Kidney epithelial cell (primary cell): ENCODE data around the gene ZNF486. TPM values are rescaled to one million over a fixed set of nuclear protein-coding genes. Genes with fewer than 3 reads are reported as not detected.

Source experiments
- DNase-seq: peaks from one replicate; pipeline ENCODE4 v3.0.0-alpha.2; 2010; ENCODE audit warnings: low read depth
- H3K27me3 ChIP-seq: 2 replicates; pipeline ENCODE4 v1.6.0; 2011; ENCODE audit warnings: low read length; ENCODE audit not compliant: control insufficient read depth, insufficient read depth
- H3K36me3 ChIP-seq: 2 replicates; pipeline ENCODE4 v1.5.1; 2011; ENCODE audit warnings: low read length; ENCODE audit not compliant: control insufficient read depth, insufficient read depth
- H3K4me3 ChIP-seq: 2 replicates; pipeline ENCODE4 v1.5.1; 2011; ENCODE audit warnings: low read depth, mild to moderate bottlenecking, control low read depth, low read length
- total RNA-seq: library from RNA; depleted of rRNA; stranded (reverse); fragments of >200 nt; gene quantifications from 2 replicates; pipeline ENCODE4 v1.2.3, GENCODE V29; 2015
- TF ChIP-seq, protein P1 (sequence below): IDR thresholded peaks from 2 replicates; pipeline ENCODE4 v1.5.1; 2011; ENCODE audit warnings: mild to moderate bottlenecking, moderate library complexity, low read length, control low read depth, inconsistent platforms; ENCODE audit not compliant: insufficient read depth, poor library complexity, severe bottlenecking

The ZNF486 gene
- total RNA-seq, 1 donor from 2014 or later = 24.6 TPM

DNA sequence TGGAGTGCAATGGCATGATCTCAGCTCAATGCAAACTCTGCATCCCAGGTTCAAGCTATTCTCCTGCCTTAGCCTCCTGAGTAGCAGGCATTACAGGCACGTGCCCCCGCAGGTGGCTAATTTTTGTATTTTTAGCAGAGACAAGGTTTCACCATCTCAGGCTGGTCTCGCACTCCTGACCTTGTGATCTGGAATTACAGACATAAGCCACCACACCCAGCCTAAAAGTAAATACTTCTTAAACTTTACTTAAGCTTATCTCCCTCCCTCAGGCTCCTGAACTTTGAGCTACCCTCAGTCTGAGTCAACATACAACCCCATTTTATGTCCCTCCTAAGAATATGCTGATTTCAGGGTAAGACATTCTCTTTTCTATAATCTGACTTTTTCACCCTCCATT, 66.1 kb downstream of the ZNF486 start:
- Histone ChIP-seq H3K36me3 (no peaks in the 10 kb centered on the region), H3K4me3 (no peak overlapping the region), H3K27me3 (no peaks in the 10 kb centered on the region)
- TF ChIP-seq, protein P1, sequence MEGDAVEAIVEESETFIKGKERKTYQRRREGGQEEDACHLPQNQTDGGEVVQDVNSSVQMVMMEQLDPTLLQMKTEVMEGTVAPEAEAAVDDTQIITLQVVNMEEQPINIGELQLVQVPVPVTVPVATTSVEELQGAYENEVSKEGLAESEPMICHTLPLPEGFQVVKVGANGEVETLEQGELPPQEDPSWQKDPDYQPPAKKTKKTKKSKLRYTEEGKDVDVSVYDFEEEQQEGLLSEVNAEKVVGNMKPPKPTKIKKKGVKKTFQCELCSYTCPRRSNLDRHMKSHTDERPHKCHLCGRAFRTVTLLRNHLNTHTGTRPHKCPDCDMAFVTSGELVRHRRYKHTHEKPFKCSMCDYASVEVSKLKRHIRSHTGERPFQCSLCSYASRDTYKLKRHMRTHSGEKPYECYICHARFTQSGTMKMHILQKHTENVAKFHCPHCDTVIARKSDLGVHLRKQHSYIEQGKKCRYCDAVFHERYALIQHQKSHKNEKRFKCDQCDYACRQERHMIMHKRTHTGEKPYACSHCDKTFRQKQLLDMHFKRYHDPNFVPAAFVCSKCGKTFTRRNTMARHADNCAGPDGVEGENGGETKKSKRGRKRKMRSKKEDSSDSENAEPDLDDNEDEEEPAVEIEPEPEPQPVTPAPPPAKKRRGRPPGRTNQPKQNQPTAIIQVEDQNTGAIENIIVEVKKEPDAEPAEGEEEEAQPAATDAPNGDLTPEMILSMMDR = no peak
- DNase-seq = no peak

DNA sequence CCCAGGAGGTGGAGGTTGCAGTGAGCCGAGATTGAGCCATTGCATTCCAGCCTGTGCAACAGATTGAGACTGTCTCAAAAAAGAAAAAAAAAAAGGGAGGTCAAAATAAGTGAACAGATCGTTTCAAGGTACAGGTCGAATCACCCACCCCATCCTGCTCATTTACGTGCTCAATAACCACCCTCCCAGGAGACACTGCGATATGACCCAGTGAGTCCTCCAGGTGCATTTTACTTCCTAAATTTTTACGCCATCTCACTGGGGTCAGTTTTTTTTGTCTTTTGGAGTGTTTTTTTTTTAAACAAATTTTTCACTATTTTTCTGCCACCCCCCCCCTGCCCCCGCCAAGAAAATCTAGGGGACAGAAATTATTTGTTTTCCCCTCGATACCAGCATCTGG, 68.1 kb downstream of the ZNF486 start:
- no peak for DNase-seq
- TF ChIP-seq, protein P1 = no peak
- Histone ChIP-seq H3K4me3 (no peak overlapping the region), H3K27me3 (no peaks in the 10 kb centered on the region), H3K36me3 (no peaks in the 10 kb centered on the region)

DNA sequence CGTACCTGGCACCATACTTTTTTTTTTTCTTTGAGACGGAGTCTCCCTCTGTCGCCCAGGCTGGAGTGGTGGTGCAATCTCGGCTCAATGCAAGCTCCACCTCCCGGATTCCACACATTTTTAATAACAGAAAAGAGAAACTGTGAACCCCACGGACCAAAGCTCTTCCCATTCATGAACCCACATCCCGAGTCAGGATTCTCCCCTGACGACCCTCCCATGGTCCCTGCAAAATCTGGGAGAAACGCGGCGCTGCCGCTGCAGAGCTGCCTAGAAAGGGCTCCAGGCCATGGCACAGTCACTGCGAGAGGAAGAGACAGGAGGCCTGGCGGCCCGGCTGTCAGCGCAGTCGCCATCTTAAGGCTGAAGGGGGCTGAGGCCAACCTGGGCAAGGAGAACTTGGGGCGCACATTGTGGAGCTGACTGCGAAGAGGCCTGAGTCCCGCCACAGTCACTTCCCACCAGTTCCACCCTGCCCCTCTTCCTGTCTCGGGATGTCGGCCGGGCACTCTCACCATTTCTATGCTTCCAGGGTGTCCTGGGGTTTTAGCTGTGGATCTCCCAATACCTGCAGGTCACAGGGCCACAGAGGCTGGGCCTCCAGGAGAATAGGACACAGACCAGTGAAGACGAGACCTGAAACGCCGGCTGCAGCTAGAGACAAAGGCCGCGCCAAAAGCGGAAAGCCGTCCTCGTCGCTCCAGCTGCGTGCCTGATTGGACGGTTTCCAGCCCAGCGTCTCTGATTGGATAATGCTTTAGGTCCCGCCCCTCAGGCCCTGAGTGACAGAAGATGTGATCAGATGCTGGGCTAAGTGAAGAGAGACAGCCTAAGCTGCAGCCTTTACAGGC, 71.0 kb downstream of the ZNF486 start:
- TF ChIP-seq, protein P1 = no peak

DNA sequence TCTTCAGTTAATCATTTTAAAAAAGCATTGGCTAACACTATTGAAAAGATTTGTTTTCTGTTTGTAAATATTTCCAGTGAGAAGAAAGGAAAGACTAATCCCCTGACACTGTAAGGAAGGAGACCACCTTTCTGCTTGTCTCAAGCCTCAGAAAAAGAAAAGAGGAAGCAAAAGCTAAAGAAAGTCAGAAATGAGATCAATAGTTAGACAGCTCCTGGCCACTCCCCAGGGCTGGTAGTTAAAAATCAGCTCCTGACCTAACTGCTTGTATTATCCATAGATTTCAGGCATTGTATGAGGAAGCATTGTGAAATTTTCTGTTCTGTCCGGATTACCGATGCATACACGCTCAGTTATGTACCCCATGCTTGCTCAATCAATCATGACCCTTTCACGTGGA, 76.6 kb downstream of the ZNF486 start:
- Histone ChIP-seq H3K4me3 (no peak overlapping the region), H3K27me3 (no peaks in the 10 kb centered on the region), H3K36me3 (no peaks in the 10 kb centered on the region)
- no peak for DNase-seq
- TF ChIP-seq, protein P1 = no peak

More for the DNA sequence above, 71.0 kb downstream of the ZNF486 start:
- Histone ChIP-seq H3K36me3 (no peaks in the 10 kb centered on the region), H3K27me3 (no peaks in the 10 kb centered on the region), H3K4me3 (peak overlapping the region; percentile 58)
- peak; percentile 55 for DNase-seq

DNA sequence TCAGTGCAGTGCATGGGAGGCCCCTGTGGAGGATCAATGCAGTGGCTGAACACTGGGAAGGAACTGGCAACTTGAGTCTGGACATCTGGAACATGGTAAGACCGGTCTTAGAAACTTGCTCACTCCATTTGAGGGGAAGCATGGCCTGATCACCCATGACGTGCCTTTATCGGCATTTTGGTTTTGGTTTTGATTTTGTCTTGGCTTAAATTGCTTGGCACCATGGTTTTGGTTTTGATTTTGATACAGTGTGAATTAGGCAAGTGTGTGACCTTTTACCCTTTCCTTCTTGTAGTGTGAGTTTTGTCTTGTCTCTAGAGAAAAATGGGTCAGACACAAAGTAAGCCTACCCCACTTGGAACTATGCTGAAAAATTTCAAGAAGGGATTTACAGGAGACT, 77.3 kb downstream of the ZNF486 start:
- TF ChIP-seq, protein P1 = no peak
- no peak for DNase-seq
- Histone ChIP-seq H3K36me3 (no peaks in the 10 kb centered on the region), H3K27me3 (no peaks in the 10 kb centered on the region), H3K4me3 (no peak overlapping the region)

DNA sequence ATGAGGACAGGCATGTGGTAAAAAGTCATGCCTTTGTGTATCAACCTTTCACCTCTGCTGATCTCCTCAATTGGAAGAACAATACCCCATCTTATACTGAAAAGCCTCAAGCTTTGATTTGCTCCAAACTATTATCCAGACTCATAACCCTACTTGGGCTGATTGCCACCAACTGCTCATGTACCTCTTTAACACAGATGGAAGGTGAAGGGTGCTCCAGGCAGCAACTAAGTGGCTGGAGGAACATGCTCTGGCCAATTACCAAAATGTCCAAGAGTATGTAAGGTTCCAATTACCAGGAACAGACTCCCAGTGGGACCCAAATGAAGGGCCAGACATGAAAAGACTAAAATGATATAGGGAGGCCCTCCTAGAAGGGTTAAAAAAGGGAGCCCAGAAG, 78.3 kb downstream of the ZNF486 start:
- no peak overlapping the region for H3K4me3 ChIP-seq
- TF ChIP-seq, protein P1 = no peak
- H3K27me3 ChIP-seq = no peaks in the 10 kb centered on the region
- no peak for DNase-seq
- H3K36me3 ChIP-seq = no peaks in the 10 kb centered on the region
